ENCODE results near the gene PHKG2.

The PHKG2 gene

GRCh38 chr16:30747799-30748633, at the start of gene PHKG2:
TSS of gene PHKG2 (plus strand) at chr16:30748425. CDS start at chr16:30748821, 396 bp downstream.
- DNase-seq: peak; percentile 99
- H3K9ac ChIP-seq (ENCODE audit: low read length): peak within 1 kb of the TSS; percentile 59; the same call in 1 of the 2 replicates
- H3K4me2 ChIP-seq (ENCODE audit: low read depth, low read length): peak within 1 kb of the TSS; percentile 83
- H3K27me3 ChIP-seq (replicated peaks; ENCODE audit: insufficient read depth, low read length): no peaks in the 10 kb centered on the region
- H3K79me2 ChIP-seq (ENCODE audit: low read length): peaks cover 24% of the 10 kb centered on the region
- peaks cover 12% of the 10 kb centered on the region for H3F3A ChIP-seq (ENCODE audit: insufficient read depth, low read length)
- H2AFZ ChIP-seq (ENCODE audit: low read length): peak within 1 kb of the TSS; percentile 88
- peak within 1 kb of the TSS; percentile 22; the same call in 1 of the 2 replicates for H3K27ac ChIP-seq (ENCODE audit: low read length)
- peak within 1 kb of the TSS; percentile 68 for H3K4me3 ChIP-seq (ENCODE audit: low read length)
- no peaks in the 10 kb centered on the region for H3K9me2 ChIP-seq (replicated peaks; ENCODE audit: insufficient read depth, low read length)
- no peaks in the 10 kb centered on the region for H4K20me1 ChIP-seq (ENCODE audit: insufficient read depth, low read length)
- H3K36me3 ChIP-seq (replicated peaks; ENCODE audit: insufficient read depth, low read length): no peaks in the 10 kb centered on the region
- H3K9me3 ChIP-seq (replicated peaks; ENCODE audit: insufficient read depth, low read length): no peaks in the 10 kb centered on the region
- TF ChIP-seq EZH2phosphoT487 (IDR thresholded peaks at IDR 0.05; ENCODE audit: low read length): no peak
- no peak for TF ChIP-seq CTCF (IDR thresholded peaks at IDR 0.05; ENCODE audit: low read length)
- no peak for TF ChIP-seq EZH2 (optimal IDR thresholded peaks at IDR 0.05; ENCODE audit: low read depth, low read length)
- H3K4me1 ChIP-seq (ENCODE audit: low read length): no peaks in the 10 kb centered on the region

- Histone ChIP-seq H3F3A (ENCODE audit: insufficient read depth, low read length) (peaks cover 11% of the 10 kb centered on the region; the same call in 1 of the 2 replicates), H3K9me2 (replicated peaks; ENCODE audit: insufficient read depth, low read length) (no peaks in the 10 kb centered on the region), H2AFZ (ENCODE audit: low read length) (peak within 1 kb of the TSS; percentile 70), H3K9me3 (replicated peaks; ENCODE audit: insufficient read depth, low read length) (no peaks in the 10 kb centered on the region), H3K4me3 (ENCODE audit: low read length) (peak within 1 kb of the TSS; percentile 97), H3K27ac (ENCODE audit: low read length) (peak within 1 kb of the TSS; percentile 99), H4K20me1 (ENCODE audit: insufficient read depth, low read length) (peaks cover 10% of the 10 kb centered on the region), H3K36me3 (replicated peaks; ENCODE audit: insufficient read depth, low read length) (peaks cover 17% of the 10 kb centered on the region), H3K9ac (ENCODE audit: low read length) (peak within 1 kb of the TSS; percentile 100), H3K79me2 (ENCODE audit: low read length) (peaks cover 46% of the 10 kb centered on the region), H3K4me2 (ENCODE audit: low read depth, low read length) (peak within 1 kb of the TSS; percentile 92), H3K27me3 (replicated peaks; ENCODE audit: insufficient read depth, low read length) (no peaks in the 10 kb centered on the region), H3K4me1 (ENCODE audit: low read length) (peaks cover 14% of the 10 kb centered on the region)
- no peak for TF ChIP-seq EZH2phosphoT487 (IDR thresholded peaks at IDR 0.05; ENCODE audit: low read length)
- DNase-seq: peak; percentile 83
Measured at GRCh38 chr16:30698816-30699614, 49.2 kb upstream of the PHKG2 start, which contains the start of gene SRCAP. TSS of gene SRCAP (plus strand) at chr16:30699171. CDS start at chr16:30700825, 1,654 bp downstream.

- peak overlapping the region; percentile 100; the same call in 1 of the 2 replicates for H3K9ac ChIP-seq (ENCODE audit: low read length)
- peaks cover 50% of the 10 kb centered on the region for H3K79me2 ChIP-seq (ENCODE audit: low read length)
- H3K4me1 ChIP-seq (ENCODE audit: low read length): peaks cover 14% of the 10 kb centered on the region
- no peak overlapping the region for H2AFZ ChIP-seq (ENCODE audit: low read length)
- no peaks in the 10 kb centered on the region for H3K27me3 ChIP-seq (replicated peaks; ENCODE audit: insufficient read depth, low read length)
- peaks cover 11% of the 10 kb centered on the region; the same call in 1 of the 2 replicates for H3F3A ChIP-seq (ENCODE audit: insufficient read depth, low read length)
- H3K27ac ChIP-seq (ENCODE audit: low read length): peak overlapping the region; percentile 99; the same call in 1 of the 2 replicates
- H3K9me3 ChIP-seq (replicated peaks; ENCODE audit: insufficient read depth, low read length): no peaks in the 10 kb centered on the region
- H3K4me3 ChIP-seq (ENCODE audit: low read length): peak overlapping the region; percentile 97
- no peak for DNase-seq
- no peaks in the 10 kb centered on the region for H3K9me2 ChIP-seq (replicated peaks; ENCODE audit: insufficient read depth, low read length)
- TF ChIP-seq EZH2 (optimal IDR thresholded peaks at IDR 0.05; ENCODE audit: low read depth, low read length) (no peak), EZH2phosphoT487 (IDR thresholded peaks at IDR 0.05; ENCODE audit: low read length) (no peak), CTCF (IDR thresholded peaks at IDR 0.05; ENCODE audit: low read length) (no peak)
- peaks cover 10% of the 10 kb centered on the region for H4K20me1 ChIP-seq (ENCODE audit: insufficient read depth, low read length)
- H3K36me3 ChIP-seq (replicated peaks; ENCODE audit: insufficient read depth, low read length): peaks cover 23% of the 10 kb centered on the region
- peak overlapping the region; percentile 92 for H3K4me2 ChIP-seq (ENCODE audit: low read depth, low read length)
Measured at GRCh38 chr16:30699615-30700099, 48.6 kb upstream of the PHKG2 start.
